DOHH2 (cell line): ENCODE data around the gene CRYBA2.

ENCODE experiments used
- CTCF ChIP-seq: fragments of 200-600 bp; sonication (generic); IDR thresholded peaks from one replicate; pipeline ENCODE4 v1.5.1; 2014; ENCODE audit warnings: antibody characterized with exemption, mild to moderate bottlenecking, low read depth, low read length; ENCODE audit not compliant: poor library complexity, severe bottlenecking
- EZH2phosphoT487 ChIP-seq: fragments of 200-600 bp; sonication (generic); IDR thresholded peaks from 2 replicates; pipeline ENCODE4 v1.6.1; 2017; ENCODE audit warnings: borderline replicate concordance, mild to moderate bottlenecking, antibody characterized with exemption, low read length, moderate library complexity, mixed read lengths

DNA sequence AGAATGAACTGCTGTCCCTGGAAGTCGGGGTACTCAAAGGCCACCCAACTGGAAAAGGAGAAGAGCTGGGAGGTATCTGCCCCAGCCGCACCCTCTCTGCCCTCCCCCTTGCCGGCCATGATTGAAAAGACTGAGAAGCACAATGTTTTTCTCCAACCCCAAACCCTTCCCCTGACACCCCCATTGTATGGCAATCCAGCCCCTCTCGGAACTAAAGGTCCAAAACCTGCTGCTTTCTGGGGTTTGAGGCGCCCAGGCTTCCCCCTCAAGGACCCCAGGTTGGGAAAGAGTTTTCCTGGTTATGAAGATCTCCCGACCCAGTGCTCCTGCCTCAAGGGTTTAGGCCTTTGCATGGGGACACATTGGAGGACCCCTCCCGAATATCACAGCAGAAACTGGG, 1.0 kb downstream of the CRYBA2 start:
- TF ChIP-seq CTCF, result no peak
- no peak for TF ChIP-seq EZH2phosphoT487
